ENCODE results near the gene ZBTB24.

The ZBTB24 gene

DNA sequence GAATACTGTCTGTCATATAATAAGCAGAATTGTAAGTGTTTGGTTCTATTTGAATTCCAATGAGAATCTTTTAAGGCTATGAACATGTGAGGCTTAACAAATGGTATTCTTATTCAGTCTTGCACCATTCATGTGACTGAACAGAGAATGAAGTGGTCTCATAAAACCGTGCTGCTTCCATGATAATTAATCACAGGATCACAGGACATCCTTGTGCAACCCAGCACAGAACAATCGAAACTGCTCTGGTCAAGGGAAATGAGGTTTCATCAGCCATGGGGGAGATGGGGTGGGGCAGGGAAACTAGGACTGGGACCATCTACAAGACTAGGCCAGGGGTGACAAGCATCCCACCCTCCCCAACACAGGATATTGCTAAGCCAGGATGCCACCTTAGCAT lies 48.6 kb downstream of the ZBTB24 start:
- TF ChIP-seq, protein P1, sequence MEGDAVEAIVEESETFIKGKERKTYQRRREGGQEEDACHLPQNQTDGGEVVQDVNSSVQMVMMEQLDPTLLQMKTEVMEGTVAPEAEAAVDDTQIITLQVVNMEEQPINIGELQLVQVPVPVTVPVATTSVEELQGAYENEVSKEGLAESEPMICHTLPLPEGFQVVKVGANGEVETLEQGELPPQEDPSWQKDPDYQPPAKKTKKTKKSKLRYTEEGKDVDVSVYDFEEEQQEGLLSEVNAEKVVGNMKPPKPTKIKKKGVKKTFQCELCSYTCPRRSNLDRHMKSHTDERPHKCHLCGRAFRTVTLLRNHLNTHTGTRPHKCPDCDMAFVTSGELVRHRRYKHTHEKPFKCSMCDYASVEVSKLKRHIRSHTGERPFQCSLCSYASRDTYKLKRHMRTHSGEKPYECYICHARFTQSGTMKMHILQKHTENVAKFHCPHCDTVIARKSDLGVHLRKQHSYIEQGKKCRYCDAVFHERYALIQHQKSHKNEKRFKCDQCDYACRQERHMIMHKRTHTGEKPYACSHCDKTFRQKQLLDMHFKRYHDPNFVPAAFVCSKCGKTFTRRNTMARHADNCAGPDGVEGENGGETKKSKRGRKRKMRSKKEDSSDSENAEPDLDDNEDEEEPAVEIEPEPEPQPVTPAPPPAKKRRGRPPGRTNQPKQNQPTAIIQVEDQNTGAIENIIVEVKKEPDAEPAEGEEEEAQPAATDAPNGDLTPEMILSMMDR (IDR thresholded peaks at IDR 0.05; ENCODE audit: low read depth, low read length), result no peak
- no peak for DNase-seq (ENCODE audit: low read depth, low spot score)
- no peak overlapping the region for H3K4me3 ChIP-seq (ENCODE audit: low read depth, low read length)
- in situ Hi-C loops (cut with HindIII; ENCODE audit: low sequenced_read_pairs), result no loop called here

DNA sequence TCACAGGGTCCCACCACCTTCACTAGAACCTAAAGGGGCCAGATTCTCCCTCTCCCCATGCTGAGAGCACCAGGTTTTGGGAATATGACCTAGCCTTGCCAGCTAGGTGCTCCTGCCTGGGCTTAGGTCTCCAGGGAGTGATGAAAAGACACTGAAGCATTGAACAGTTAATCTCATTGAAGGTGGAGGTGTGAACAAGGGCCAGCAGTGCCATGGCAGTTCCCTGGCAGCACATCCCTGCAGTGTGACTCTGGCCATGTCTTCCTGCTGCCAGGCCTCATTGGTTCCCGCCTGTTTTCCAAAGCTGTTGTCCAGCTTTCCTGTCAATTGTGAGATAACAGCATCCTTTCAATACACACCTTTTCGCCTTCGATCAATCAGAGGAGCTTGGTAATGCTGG lies 53.5 kb downstream of the ZBTB24 start:
- in situ Hi-C loops (cut with HindIII; ENCODE audit: low sequenced_read_pairs), result no loop called here
- TF ChIP-seq, protein P1 (IDR thresholded peaks at IDR 0.05; ENCODE audit: low read depth, low read length), result no peak
- no peak for DNase-seq (ENCODE audit: low read depth, low spot score)
- H3K4me3 ChIP-seq (ENCODE audit: low read depth, low read length), result no peak overlapping the region

DNA sequence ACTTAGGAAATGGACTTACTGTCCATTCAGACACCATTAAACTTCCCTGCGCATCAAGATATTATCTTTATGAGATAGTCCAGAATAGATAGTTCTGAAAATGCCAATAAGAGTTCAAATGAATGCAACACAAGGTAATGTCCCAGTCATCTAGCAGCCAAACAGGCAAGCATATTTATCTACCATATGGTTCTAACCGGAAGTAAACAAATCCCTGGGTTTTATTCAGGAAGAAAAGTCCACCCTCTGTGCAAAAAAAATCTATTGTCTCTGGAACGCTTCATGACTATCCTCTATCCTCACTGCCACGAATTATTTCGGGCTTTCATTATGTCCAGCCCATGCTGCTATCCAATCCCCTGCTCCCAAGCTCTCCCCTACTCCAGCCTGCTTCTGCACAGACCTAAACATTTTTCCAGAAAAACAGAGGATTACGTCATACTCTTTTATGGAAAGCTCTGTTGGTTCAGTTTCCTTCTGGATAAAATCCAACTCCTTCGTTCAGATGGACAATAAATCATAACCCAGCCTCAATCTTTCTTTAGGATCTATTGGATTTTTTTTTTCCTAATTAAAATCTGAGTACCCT lies 54.0 kb downstream of the ZBTB24 start:
- DNase-seq (ENCODE audit: low read depth, low spot score), result no peak
- TF ChIP-seq, protein P1 (IDR thresholded peaks at IDR 0.05; ENCODE audit: low read depth, low read length), result no peak
- in situ Hi-C loops (cut with HindIII; ENCODE audit: low sequenced_read_pairs), result no loop called here
- H3K4me3 ChIP-seq (ENCODE audit: low read depth, low read length), result no peak overlapping the region

DNA sequence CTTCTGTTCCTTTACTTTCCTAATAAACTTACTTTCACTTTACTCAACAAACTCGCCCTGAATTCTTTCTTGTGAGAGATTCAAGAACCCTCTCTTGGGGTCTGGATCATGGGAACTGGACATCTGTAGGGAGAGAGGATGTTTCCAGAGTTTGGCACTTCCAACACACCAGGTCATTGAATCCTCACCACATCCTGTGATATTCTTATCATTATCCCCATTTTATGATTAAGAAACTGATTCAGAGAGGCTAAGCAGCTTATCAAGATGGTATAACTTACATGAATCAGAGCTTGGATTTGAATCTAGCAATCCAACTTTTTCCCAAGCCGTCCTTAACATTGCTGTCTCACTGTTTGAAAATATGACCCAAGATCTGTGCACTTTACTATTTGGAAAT lies 58.1 kb downstream of the ZBTB24 start:
- TF ChIP-seq, protein P1 (IDR thresholded peaks at IDR 0.05; ENCODE audit: low read depth, low read length), result no peak
- H3K4me3 ChIP-seq (ENCODE audit: low read depth, low read length), result no peak overlapping the region
- in situ Hi-C loops (cut with HindIII; ENCODE audit: low sequenced_read_pairs), result no loop called here
- no peak for DNase-seq (ENCODE audit: low read depth, low spot score)

DNA sequence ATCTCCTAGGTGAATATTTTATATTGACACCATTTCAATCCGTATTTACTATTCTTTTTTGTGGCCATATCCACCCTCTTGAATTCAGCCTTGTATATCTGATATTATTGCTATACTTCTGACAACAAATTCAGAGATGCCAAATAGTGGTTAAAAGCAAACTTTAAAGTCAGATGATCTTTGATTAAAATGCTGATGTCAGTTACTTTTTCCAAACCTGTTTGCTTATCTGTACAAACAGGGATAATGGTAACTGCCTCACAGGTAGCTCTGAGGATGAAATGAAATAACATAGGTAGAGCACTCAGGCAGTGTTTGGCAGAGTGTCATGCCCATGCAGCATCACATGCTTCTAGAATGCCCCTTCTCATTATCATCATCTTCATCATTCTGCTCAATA lies 61.8 kb downstream of the ZBTB24 start:
- no peak overlapping the region for H3K4me3 ChIP-seq (ENCODE audit: low read depth, low read length)
- no peak for DNase-seq (ENCODE audit: low read depth, low spot score)
- in situ Hi-C loops (cut with HindIII; ENCODE audit: low sequenced_read_pairs), result no loop called here
- TF ChIP-seq, protein P1 (IDR thresholded peaks at IDR 0.05; ENCODE audit: low read depth, low read length), result no peak

DNA sequence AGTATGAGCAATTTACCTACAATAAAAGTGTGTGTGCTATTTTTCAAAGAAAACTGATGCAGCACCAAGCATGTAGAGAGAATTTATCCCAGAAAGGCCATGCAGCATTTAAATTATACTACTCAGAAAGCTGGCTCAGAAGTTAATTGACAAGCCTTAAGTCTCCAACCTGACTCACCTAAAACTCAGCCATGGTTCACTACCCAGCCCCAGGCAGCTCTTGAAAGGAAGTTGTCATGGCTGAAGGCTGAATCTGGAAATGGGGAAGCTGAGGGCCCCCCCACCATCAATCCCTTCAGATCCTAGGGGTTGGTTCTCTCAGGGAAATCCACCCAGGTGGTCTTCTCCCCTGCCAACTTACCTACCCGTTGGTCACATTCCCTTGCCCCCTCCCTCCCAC lies 62.3 kb downstream of the ZBTB24 start:
- TF ChIP-seq, protein P1 (IDR thresholded peaks at IDR 0.05; ENCODE audit: low read depth, low read length), result no peak
- in situ Hi-C loops (cut with HindIII; ENCODE audit: low sequenced_read_pairs), result no loop called here
- DNase-seq (ENCODE audit: low read depth, low spot score), result no peak
- no peak overlapping the region for H3K4me3 ChIP-seq (ENCODE audit: low read depth, low read length)

DNA sequence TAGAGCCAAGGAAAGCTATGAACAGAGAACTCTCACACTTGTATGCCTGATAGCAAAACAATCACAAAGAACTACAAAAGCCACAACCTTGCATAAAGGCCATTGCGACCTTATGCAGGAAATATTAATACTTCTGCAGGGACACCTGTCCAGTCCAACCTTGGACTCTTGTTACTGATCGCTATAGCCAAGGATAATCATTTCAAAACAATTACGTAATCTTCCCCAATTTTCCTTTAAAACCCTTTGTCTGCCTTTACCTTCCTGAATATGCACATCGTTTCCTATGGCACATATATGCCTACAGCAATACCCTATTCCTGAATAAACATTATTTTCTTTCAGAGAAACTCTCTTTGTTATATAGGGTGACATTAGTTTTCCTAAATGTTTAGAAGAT lies 65.4 kb downstream of the ZBTB24 start:
- no peak for DNase-seq (ENCODE audit: low read depth, low spot score)
- in situ Hi-C loops (cut with HindIII; ENCODE audit: low sequenced_read_pairs), result no loop called here
- H3K4me3 ChIP-seq (ENCODE audit: low read depth, low read length), result no peak overlapping the region
- TF ChIP-seq, protein P1 (IDR thresholded peaks at IDR 0.05; ENCODE audit: low read depth, low read length), result no peak
